GM10847 (cell line): Measurements from ENCODE around the gene AP5S1.

Experiments
- POLR2A ChIP-seq: IDR thresholded peaks from 2 replicates; pipeline ENCODE4 v1.6.1; 2011; ENCODE audit not compliant: insufficient read length; ENCODE audit errors: extremely low read depth

The AP5S1 gene, protein sequence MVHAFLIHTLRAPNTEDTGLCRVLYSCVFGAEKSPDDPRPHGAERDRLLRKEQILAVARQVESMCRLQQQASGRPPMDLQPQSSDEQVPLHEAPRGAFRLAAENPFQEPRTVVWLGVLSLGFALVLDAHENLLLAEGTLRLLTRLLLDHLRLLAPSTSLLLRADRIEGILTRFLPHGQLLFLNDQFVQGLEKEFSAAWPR

DNA sequence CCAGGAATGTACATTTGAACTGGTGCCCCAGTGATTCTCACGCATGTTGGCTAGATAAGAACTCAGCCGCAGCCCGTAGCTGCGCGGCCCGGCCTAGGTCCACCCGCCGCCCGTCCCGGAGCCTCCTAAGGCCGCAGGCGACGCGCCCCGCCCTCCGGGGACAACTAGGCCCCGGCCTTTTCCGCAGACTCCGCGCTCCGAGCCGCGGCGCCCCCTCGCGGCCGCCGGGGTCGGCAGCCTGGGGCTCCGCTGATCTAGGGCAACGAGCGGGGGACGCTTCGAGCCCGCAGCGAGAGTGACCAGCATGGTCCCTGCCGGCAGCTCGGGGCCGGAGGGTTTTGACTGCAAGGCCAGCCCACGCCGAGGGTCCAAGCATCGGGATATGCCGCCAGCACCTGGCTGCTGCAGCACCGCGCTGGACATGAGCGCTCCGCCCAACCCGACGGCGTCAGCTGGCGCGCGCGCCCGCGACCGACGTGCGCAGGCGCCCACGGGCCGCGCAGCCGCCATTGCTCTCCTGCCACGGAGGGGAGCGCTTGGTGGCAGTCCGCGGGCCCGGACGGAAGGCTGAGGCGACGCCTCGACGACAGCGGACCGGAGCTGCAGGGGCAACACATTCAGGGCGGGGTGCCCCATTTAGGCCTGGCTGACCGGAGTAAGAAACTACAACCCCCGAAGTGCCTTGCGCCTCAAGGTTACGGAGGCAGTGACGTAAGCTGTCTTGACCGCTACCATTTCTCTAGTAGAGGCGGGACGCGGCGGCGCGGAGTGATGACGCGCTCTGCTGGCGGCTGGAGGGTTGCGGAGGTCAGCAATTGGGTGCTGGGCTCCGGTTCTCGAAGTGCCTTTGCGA, at the start of gene AP5S1:
Gene AP5S1, plus strand, starts transcription at position 500 of the 853 bp plus-strand sequence. CDS start 1,571 bp downstream, outside the sequence.
- TF ChIP-seq POLR2A: peak; percentile 89

DNA sequence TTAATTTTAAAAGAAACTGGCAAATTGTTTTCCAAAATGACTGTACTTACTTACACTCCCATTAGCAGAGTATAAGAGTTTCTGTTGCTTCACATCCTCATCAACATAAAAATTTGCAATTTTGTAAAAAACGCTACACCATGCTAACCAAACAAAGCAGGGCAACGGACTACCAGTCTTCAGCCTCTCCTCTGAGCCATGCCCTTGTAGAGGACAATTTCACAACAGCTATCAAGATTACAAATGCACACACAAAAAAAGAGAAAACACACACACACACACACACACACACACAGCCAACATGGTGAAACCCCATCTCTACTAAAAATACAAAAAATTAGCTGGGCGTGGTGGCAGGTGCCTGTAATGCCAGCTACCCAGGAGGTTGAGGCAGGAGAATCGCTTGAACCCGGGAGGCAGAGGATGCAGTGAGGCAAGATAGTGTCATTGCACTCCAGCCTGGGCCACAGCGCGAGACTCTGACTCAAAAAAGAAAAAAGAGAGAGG, 48.7 kb upstream of the AP5S1 start:
- no peak for TF ChIP-seq POLR2A

DNA sequence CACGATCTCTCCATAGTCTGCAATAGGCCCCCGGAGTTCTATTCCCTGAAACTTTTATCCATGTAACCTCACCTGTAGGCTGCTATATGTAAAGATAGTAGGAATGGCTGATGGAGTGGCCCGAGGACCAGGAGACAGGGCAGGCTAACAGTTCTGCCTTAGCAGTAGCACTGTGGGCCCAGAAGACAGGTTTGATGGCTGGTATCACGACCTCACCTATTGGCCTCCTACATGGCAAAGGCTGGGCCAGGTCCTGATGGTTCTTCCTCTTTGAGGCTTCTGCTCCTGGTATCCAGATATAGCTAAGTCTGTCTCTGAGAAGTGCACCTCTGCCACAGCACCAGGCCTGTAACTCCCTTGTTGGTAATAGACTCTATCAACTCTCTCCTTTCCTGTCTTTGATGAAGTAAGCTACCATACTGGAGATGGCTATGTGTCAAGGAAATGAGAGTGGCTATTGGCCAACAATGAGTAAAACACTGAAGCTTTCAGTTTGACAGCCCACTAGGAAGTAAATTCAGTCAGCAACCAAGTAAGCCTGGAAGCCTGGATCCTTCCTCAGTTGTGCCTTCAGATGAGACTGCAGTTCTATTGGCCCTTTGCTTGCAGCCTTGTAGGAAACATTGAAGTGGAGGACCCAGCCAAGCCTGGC, 44.8 kb upstream of the AP5S1 start:
- TF ChIP-seq POLR2A: no peak

DNA sequence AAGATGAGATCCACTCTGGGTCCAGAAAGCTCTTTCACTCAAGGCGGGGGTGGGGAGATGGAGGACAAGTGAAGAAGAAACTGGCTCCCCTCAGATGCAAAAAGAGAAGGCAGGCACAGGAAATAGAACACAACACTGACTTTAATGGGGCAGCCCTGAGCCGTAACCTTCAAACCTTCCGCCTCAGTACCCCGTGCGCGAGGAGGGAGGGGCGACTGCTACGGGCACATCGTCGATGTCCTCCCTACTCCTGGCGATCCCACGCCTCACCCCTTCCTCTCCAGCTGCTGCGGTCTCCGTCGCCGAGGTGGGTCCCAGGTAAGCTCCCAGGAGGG, 43.0 kb upstream of the AP5S1 start:
- TF ChIP-seq POLR2A: no peak

DNA sequence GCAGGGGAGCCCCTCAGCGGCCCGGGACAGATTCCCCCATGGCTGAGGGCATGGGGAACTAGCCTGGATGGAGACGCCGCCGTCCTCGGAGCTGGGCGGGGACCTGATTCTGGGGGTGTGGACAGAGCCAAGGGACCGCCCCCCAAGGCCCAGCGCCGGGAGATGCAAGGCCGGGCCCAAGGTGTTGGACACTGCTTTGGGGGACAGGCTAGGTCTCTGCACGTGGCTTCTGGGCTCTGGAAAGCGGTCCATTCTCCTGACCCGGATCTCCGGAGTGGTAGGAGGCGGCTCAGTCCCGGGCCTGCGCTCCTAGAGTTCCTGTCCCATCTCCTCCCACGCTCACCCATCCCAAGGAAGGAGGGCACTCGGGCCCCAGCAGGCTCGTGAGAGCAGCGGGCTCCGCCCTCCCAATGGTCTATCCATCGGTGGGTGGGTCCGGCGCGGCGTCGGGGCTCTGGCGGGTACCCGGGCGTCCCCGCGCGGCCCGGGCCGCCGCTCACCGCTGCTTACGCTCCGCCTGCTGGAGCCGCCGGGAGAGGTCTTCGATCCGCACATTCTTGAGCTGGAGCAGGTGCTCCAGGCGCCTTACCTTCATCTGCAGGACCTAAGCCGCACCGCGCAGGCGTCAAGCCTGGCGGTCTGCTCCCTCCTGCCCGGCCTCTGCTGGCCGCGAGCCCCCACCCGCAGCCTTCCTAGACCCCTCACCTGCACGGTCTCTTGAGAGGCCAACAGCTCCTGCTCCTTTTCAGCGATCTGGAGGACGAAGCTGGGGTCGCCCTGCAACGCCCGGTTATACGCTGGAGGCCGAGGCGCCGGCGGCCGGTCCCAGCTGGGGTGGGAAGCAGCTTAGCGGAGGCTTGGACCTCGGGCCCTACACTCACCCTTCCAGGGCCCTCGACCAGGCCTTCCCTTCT, 42.4 kb upstream of the AP5S1 start:
- TF ChIP-seq POLR2A: no peak

DNA sequence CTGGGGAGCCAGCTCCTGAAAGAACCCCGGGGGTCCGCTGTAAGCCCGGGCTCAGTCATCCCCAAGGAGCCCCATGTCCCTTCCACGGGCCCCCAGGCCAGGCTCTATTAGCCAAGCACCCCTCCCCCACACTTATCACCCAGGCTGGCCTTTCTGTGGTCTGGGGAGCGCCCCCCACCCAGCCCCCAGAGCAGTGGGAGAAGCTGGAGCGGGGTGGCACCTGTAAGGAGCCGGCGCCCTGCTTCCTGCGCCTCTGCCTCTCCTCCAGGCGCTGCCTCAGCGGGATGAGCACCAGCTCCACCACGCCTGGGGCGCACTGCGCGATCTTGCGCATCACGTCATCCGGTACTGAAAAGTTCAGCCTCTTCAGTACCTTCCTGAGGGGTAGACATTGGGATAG, 41.4 kb upstream of the AP5S1 start:
- no peak for TF ChIP-seq POLR2A

DNA sequence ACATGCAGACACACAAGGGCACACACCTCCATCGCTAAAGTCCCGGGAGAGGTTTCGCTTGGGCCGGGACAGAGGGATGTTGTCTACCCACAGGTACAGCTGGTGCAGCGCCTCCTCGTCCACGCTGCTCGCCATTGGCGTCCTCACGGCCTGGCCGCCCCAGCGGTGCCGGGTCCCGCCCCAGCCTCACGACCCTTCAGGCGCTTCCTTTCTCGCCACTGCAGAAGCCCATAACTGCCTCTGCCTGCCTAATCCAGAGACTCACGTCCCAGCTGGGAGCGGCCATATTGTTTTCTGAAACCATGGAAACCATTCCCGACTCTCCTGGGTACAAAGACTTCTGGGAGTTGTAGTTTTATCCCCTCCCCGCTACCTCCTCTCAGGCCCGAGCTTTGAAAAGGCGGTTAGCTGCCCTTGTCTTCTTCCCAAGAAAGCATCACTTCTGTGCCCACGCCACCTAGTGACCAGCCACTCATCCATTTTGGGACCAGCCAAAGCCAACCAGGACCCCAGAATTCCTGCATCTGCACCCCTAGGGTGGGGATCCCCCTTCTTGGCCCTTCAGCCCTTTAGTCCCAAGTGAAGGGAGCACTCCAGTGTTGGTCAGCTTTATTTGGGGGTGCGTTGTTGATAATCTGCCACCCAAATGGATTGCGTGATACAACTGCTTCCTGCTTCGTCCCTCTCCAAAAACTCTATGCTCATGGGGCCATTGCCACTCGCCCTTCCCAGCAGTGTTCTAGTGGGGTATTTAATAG, 39.0 kb upstream of the AP5S1 start, which contains the start of gene SPEF1:
Gene SPEF1, minus strand, starts transcription at position 296 of the 758 bp plus-strand sequence. Its CDS starts 161 bp downstream, at position 135.
- TF ChIP-seq POLR2A: no peak

DNA sequence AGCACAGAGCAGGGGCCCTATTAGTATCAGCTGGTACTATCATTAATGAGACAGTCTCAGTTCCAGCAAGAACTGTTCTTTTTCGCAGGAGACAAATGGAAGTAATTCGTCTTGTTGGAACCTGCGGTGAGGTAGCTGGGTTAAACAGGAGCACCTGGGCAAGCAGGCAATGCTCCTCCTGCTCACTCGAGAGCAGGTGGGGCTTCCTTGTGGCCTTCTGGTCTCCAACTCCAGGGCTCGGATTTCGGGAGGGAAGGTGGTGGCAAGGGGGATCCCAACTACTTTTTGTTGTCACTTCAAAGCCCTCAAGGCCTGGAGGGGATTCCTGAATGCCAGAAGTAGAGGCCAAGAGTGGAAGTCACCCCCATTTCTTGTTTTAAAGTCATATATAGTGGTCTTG, 37.8 kb upstream of the AP5S1 start:
- no peak for TF ChIP-seq POLR2A

DNA sequence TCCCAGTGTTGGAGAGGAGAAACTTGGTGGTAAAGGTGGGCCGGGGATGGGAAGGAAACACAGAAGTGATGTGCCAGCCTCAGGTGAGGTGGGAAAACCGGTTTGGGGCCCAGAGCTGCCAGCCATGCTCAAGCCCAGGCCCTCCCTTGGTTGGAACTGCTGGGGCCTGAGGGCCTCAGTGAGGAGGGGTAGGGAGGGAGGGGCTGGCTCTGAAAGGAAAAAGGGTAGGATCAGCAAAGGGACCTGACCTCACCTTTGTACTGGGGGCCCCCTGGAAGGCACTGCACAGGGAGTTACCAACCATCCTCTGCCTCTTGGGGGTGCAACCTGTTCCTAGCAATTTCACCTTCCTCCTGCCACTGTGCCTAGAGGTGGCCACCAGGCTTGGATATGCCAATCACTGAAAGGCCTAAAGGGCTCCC, 37.3 kb upstream of the AP5S1 start:
- no peak for TF ChIP-seq POLR2A

DNA sequence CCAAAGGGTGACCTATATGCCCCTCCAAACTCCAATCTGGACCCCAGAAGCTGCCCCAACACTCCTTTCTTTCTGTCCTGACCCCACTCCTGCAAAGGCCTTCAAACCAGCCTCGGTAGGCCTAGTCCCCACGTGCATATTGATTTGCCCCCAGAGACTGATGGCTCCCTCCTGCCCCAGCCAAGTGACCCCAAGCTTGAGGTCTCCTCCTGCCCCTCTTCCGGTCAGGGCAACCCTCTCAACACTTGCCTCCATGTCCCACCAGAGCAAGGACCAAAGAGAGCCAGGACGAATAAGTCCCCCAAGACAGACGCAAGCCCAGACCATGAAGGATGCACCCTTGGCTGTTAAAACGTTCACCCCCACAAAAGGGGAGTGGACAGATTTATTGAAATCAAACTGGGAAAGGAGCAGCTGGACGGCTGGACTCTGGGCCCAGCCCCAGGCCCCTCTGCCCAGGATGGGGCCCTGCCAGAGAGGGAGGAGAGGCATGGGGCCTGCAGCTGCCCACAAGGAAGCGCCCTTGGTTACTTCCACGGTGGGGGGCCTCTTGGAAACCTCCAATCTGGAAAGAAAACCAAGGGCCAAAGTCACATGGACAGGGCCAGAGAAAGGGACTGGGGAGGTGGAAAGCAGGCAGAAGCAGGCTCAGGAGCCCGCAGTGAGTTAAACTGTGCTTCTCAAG, 36.7 kb upstream of the AP5S1 start:
- TF ChIP-seq POLR2A: no peak

DNA sequence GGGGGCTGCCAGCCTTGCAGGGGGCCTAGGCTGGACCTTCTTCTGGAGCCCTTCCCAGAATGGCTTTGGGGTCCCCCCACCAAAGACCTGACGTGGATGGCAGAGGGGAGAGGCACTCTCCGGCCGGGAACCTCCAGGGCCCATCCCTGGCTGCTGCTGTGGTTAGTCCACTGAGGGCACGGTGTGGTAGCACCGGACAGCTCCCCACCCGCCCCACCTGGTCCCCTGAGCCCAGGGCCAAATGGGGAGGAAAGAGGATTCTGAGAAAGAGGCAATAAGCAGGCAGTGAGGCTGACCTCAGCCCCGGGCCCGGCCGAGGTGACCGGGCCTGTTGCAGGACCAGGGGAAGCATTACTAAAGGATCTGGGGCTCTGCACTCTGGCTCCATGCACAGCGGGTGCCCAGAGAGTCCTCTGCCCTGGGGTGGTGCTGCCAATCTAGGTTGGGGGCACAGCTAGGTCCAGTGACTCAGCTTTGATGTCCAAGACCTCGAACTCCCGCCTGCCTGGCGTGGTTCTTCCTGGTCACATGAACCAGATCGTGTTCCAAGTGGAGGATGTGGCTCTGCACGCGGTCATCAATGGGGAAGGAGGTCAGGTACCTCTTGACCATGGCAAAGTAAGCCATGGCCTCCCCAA, 36.0 kb upstream of the AP5S1 start:
- no peak for TF ChIP-seq POLR2A

DNA sequence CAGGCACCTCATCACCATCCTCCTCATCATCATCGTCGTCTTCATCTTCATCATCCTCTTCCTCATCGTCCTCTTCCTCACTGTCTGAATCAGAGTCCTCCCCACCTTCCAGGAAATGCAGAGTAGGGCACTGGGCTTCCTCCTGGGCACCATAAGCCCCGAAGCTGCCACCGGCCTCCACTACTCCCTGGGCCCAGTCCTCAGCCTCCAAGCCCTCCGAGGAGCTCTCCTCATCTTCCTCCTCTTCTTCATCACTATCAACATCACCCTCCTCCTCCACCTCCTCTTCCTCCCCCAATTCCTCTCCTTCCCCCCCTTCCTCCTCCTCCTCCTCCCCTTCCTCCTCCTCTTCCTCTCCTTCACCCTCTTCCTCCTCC, 35.5 kb upstream of the AP5S1 start:
- TF ChIP-seq POLR2A: no peak
